ENCODE results near the gene SERPINA6.
"Not testable (repeated sequence)": the region's sequence is repeated elsewhere in the genome, so short reads cannot be mapped to it uniquely, and the experiment has no call there.

DNA sequence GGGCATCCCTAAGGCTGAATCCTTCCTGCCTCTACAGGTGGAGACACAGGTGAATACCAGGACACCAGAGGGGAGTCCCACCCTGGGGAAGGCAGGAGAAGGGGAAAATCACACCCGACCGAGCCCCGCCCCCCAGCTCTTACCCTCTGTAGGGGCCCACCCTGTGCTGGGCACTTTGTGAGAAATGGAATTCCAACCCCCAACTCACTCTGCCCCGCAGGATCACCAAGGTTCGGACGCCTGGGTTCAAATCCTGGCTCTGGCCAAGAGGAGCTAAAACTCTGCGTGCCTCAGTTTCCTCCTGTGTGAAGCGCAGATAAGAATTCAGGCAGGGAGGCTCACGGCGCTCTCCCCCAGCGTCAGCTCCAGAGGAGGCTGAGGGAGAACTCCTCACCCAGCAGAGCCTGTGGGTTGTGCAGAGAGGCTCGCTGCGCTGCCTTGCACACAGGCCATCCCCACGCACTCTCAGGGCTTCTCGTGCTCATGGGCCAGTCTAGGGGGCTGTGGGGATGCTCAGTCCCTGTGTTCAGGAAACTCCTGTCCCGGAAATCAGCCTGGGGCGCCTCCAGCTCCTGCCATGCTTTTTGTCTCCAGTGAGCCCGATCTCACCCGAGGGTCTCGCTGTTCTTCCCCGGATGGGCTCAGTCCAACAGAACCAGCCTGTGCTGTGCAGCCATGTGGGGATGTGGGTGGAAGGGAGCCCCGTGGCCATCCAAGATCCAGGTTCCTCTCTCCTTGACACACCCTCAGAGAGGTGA, 46.8 kb upstream of the SERPINA6 start:
- not testable (repeated sequence) for TF ChIP-seq POLR2A (IDR thresholded peaks at IDR 0.05)
- TF ChIP-seq, protein P1, sequence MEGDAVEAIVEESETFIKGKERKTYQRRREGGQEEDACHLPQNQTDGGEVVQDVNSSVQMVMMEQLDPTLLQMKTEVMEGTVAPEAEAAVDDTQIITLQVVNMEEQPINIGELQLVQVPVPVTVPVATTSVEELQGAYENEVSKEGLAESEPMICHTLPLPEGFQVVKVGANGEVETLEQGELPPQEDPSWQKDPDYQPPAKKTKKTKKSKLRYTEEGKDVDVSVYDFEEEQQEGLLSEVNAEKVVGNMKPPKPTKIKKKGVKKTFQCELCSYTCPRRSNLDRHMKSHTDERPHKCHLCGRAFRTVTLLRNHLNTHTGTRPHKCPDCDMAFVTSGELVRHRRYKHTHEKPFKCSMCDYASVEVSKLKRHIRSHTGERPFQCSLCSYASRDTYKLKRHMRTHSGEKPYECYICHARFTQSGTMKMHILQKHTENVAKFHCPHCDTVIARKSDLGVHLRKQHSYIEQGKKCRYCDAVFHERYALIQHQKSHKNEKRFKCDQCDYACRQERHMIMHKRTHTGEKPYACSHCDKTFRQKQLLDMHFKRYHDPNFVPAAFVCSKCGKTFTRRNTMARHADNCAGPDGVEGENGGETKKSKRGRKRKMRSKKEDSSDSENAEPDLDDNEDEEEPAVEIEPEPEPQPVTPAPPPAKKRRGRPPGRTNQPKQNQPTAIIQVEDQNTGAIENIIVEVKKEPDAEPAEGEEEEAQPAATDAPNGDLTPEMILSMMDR (IDR thresholded peaks at IDR 0.05): not testable (repeated sequence)

Measured in testis (tissue), 2 donors.